ELR (cell line): ENCODE data around the gene PKIB.
"Not testable (repeated sequence)": the region's sequence is repeated elsewhere in the genome, so short reads cannot be mapped to it uniquely, and the experiment has no call there.

ENCODE experiments used
- DNase-seq: peaks from one replicate; pipeline ENCODE4 v3.0.0-alpha.2; 2015; ENCODE audit warnings: low read depth

PKIB gene

DNA sequence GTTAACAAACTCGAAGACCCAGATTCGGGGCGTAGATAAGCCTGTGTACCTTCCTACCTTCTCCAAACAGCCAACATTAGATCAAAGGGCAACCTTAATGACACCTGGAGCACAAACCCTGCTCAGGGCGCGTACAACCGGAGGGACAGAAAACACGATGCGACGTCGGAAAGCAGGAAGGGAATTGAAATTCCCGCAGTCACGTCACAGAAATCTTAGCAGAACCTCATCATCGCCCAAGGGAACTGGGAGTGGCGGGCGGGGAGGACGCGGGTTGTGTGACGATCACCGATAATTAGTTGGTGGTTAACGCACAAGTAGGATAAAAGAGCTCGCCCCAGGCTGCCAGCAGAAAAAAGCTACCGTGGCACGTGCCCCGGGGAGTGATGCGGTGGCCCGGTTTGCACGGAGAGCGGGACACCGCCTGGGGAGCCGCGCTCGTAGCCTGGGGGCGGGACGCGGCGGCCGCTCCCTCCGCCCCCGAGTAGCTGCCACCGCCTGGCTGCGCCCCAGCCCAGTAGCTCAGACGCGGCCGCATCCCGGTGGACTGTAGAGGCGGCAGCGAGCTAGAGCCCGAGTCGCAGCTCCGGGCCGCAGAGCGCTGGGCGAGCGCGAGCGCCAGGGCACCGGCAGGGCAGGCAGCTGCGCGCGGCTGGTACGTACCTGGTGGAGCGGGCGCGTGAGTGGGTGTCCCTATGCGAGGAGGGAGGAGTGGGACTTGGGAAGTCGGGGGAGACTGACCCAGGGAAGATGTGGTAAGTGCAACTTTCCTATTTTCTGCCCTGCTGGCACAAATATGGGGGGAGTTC lies at the start of gene PKIB:
Gene PKIB, plus strand, starts transcription at position 525 of the 809 bp plus-strand sequence. CDS start 107,390 bp downstream, outside the sequence.
- peak; percentile 88 for DNase-seq

- no peak for DNase-seq
These were observed 46.7 kb upstream of the PKIB start for GRCh38 chr6:122563364-122564052.

- no peak for DNase-seq
These were observed 46.0 kb upstream of the PKIB start for GRCh38 chr6:122564230-122564629.

GRCh38 chr6:122565708-122566107 lies 44.5 kb upstream of the PKIB start:
- DNase-seq: no peak

GRCh38 chr6:122567034-122567433 lies 43.2 kb upstream of the PKIB start:
- DNase-seq: no peak

DNA sequence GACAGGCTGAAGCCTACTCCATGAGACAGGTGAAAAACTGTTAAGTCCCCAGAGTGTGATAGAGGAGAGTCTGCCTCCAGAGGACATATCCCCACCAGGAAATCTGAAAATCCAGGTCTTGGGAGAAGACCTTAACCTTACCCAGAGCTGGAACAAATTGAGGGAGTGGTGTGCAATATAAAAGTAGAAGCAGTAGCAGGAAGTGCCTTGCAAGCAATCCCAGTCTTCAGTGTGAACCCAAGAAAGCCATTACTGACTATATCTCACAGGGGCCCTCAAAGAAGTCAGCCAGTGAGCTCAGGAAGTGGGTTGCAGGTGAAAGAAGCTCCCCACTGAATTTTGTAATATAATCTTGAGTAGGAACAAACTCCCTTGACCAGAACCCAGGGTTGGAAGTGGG lies 41.9 kb upstream of the PKIB start:
- DNase-seq: no peak

GRCh38 chr6:122568797-122569221 lies 41.4 kb upstream of the PKIB start:
- DNase-seq: no peak

DNA sequence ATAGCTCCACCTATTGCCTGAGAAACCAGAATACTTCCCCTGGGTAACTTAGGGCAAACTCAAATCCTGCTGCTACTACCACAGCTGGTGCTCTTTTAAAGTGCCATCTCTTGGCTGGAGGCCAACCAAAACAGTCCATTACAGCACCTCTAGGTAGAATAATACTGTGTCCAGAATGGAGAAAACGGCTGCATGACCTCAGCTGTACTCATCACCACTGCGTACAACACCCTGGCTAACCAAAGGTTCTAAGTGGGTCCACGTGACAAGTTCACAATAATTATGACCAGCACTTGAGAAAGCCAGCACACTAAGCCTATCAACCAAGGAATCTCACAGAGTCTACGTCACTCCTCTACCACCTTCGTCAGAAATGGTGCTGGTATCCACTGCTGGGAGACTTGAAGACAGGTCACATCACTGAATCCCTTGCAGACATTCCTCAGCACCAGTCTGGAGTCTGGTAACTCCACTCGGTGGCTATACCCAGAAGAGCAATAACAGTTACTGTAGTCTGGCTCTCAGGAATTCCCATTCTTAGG lies 40.9 kb upstream of the PKIB start:
- peak; percentile 2 for DNase-seq

GRCh38 chr6:122571888-122572287 lies 38.3 kb upstream of the PKIB start:
- no peak for DNase-seq

- DNase-seq: no peak
These were observed 33.3 kb upstream of the PKIB start for GRCh38 chr6:122576888-122577287.

GRCh38 chr6:122578961-122579360 lies 31.2 kb upstream of the PKIB start:
- DNase-seq: no peak

DNA sequence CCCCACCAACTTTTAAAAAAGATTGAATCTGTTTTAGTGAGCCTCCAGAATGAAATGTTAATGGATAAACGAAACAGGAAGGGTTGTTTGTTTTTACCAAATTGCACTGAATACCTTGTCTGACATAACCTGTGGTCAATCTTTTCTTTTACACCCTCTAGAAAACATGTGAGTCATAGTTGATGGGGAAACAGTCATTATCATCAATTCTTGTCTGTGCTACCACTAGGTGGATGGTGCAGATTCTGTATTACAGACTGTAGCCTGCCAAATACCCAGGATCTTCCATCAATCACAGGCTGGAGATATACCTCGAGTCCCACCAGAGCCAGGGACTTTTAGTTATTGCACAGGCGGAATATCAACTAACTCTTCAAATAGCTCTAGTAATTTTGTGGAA lies 29.5 kb upstream of the PKIB start:
- DNase-seq: peak; percentile 47

GRCh38 chr6:122589115-122589514 lies 21.1 kb upstream of the PKIB start:
- DNase-seq: no peak

- not testable (repeated sequence) for DNase-seq
These were observed 11.9 kb upstream of the PKIB start for GRCh38 chr6:122598295-122598694.

DNA sequence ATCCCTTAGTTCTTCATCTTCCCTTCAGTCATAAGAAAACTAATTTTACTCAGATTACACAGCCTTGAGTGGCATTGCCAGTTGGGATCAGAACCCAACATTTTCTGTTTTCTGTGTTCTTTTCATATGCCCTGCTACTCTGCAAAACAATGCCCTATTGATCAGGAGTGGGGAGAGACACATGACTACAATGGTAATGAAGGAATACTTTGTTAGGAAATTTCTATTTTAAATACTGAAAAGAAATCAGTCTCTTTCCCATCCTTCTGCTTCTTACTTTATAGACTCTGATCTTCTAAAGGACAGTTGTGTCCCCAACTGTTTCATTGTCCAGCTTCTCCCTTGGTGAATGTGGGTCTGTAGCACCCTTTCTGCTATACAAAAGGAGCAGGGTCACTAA lies 5.5 kb upstream of the PKIB start:
- no peak for DNase-seq

DNA sequence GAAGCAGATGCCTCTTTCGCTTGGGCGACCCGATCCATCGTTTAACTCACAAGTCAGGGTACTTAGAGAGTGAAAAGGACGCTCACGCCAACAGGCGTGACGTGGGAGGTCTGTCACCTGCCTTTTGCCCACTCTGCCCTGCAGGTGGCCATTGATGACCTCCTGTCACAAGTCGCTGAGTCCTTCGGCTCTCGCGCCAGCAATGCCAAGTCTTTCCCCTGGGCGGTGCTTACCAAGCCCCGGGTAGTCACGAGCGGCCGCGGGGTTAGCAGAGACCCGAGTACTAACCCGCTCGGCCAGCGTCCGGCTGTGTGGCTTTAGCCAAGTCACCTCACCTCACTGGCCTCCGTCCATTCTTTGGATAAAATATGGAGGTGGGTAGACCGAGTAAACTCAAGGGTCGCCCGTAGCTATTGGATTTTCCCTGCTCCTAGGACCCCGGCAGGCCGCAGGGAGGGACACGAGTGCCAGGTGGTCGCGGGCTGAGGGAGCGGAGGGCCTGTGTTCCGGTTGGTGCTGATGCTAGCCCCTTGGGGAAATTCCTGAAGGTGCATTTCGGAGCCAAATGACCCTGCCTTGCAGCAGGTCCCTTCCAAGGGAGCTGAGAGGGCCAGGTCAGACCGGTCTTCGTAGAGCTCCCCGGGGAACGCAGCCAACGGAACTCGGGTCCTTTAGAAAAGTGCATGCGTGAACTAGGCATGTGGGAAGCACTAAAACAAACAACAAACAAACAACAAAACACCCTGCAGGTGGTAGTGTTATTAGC lies 668 bp downstream of the PKIB start:
- peak; percentile 61 for DNase-seq

DNA sequence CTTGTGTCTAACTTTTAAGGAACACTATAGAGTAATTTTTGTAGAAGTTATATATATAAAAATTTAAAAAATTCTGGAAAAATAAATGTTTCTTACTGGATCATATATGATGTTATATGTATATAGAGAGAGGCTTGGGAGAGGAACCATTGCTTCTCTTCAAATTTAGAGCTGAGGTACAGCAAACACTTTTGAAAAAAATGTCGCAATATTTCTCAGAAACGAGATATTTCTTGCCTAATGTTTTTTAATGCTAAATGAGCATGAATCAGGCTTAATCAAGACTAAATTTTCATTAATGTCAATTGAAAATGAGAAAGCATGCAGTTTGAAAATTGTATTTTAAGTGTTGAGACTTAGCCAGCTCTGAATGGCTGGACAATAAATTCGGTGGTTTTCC lies 2.6 kb downstream of the PKIB start:
- DNase-seq: no peak

DNA sequence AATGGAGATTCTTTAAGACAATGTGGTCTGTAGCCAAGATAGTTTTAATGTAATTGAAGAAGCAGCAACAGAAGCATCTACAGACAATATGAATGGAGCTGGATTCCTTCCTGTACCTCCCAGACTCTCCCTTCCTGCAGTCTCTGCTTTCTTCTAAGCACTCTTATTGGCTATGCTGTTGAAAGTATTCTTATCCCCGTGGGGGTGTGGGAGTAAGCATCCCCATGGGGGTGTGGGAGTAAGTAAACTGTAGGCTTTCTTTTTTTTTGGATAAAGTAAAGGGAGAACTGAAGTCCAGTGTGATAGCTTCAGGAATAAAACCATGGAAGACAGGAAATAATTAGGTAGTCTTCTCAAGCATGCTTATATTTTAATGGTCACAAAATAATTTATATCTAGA lies 4.1 kb downstream of the PKIB start:
- no peak for DNase-seq

GRCh38 chr6:122615409-122615808 lies 5.2 kb downstream of the PKIB start:
- no peak for DNase-seq

DNA sequence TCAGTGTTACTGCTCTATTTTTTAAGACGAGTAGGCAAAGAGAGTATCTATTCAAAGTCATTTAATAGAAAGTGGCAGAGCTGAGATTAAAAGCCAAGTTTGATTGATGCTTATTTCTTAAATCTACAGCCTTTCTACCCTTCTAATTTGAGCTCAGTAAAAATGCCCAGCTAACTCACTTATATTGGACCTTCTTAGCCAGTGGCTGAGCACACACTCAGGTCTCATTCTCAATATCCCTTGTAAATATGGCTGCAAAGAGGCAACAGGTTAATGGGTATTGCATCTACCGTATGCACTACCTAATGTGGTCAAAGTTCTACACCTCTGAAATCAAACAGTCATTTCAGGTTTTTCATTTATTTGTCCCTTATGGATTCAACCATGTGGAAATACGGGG lies 6.7 kb downstream of the PKIB start:
- DNase-seq: no peak

DNA sequence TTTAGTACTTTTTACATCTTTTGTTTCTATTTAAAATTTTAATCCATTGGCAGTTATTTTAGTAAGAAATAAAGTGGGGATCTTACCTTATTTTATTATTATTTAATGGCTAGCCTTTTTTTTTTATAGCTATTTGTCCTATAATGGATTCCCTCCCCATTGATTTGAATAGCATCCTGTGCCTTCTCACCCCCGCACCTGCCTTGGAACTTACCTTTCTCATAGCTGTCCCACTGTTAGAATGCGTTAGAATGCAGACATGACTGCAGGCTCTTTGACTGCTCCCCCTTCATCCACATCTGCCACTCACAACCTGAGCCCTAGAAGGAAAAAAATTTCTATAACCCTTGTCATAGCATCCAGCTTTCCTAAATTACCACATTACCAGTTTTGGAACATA lies 9.1 kb downstream of the PKIB start:
- DNase-seq: no peak

DNA sequence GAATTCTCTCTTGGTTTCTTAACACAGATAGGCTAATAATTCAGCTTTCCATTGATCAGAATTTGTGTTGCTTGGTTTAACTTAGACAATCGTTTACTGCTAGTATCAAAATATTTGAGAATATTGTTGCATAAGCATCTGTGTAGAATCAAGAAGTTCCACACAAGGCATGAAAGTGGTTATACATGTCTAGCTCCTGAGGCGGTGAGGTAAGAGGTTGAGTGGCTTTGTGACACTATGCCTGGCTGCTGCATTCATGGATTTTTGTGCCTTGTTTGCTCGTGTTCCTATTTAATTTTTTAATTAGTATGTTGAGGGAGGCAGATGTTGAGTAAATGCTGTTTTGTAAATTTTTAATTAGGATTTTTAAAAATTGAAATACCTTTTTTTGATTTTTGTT lies 10.2 kb downstream of the PKIB start:
- no peak for DNase-seq

GRCh38 chr6:122620902-122621301 lies 10.7 kb downstream of the PKIB start:
- peak; percentile 61 for DNase-seq
